ENCODE measurements around the gene SPN. TPM values are rescaled to one million over a fixed set of nuclear protein-coding genes. Genes with fewer than 3 reads are reported as not detected.
"Not testable (repeated sequence)": the region's sequence is repeated elsewhere in the genome, so short reads cannot be mapped to it uniquely, and the experiment has no call there.

Gene SPN
- total RNA-seq, 4 donors from 2014 or later: 1.2 to 2.3 (median 2.0) TPM; not detected in 1

DNA sequence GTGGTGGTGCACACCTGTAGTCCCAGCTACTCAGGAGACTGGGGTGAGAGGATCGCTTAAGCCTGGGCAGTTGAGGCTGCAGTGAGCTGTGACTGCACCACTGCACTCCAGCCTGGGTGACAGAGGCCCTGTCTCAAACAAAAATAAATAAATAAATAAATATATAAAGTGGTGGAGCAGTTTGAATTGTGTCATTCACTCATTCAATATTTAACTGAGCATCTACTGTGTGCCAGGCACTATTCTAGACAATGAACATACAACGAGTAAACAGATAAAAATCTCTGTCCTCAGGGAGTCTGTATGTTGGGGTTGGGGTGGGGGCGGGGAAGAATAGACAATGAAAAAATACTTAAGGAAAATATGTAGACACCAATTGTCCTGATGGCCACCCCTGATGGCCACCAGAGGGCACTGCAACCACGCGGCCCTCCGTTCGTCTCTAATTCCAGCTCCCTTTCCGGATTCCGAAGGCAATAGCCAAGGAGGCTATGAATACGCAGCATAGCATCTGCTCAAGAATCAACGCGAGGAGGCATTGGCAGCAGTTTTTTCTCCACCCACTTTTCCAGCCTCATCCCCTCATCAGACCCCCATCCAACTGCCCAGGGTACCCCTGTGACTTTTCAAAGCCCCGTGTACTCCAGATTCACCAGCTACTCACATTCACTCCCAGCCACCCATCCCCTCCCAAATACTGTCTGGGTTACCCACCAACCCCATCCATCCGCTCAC, 37.4 kb downstream of the SPN start:
- 8 to 14% methylated on average over 9 to 10 of the region's 14 CpGs for WGBS, 2 donors (ENCODE audit: low coverage in 1 of 2)
- peak; percentile 90 for ATAC-seq
- H3K4me3 ChIP-seq: no peak overlapping the region
- no peaks in the 10 kb centered on the region for H3K9me3 ChIP-seq
- H3K27me3 ChIP-seq: no peaks in the 10 kb centered on the region
- H3K4me1 ChIP-seq: peaks cover 0 to 5% (median 0%) of the 10 kb centered on the region in 3 donors
- TF ChIP-seq POLR2A (IDR thresholded peaks at IDR 0.05): no peak
- TF ChIP-seq, protein P1, sequence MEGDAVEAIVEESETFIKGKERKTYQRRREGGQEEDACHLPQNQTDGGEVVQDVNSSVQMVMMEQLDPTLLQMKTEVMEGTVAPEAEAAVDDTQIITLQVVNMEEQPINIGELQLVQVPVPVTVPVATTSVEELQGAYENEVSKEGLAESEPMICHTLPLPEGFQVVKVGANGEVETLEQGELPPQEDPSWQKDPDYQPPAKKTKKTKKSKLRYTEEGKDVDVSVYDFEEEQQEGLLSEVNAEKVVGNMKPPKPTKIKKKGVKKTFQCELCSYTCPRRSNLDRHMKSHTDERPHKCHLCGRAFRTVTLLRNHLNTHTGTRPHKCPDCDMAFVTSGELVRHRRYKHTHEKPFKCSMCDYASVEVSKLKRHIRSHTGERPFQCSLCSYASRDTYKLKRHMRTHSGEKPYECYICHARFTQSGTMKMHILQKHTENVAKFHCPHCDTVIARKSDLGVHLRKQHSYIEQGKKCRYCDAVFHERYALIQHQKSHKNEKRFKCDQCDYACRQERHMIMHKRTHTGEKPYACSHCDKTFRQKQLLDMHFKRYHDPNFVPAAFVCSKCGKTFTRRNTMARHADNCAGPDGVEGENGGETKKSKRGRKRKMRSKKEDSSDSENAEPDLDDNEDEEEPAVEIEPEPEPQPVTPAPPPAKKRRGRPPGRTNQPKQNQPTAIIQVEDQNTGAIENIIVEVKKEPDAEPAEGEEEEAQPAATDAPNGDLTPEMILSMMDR (IDR thresholded peaks at IDR 0.05): peak; percentile 85 to 95 (median 91)
- H3K36me3 ChIP-seq: no peaks in the 10 kb centered on the region
- no peak overlapping the region for H3K27ac ChIP-seq

DNA sequence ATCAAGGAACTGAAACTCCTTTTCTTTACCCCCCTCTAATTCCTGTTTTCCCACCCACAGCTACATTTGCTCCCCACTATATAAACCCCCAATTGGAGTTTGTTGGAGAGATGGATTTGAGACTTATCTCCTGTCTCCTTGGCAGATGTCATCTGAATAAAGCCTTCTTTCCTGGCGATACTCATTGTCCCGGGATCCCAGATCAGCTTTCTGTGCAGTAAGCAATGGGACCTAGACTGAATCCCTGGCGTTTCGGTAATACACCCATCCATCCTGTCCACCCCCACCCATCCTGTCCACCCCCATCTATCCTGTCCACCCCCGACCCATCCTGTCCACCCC, 38.1 kb downstream of the SPN start:
- no peak for ATAC-seq

DNA sequence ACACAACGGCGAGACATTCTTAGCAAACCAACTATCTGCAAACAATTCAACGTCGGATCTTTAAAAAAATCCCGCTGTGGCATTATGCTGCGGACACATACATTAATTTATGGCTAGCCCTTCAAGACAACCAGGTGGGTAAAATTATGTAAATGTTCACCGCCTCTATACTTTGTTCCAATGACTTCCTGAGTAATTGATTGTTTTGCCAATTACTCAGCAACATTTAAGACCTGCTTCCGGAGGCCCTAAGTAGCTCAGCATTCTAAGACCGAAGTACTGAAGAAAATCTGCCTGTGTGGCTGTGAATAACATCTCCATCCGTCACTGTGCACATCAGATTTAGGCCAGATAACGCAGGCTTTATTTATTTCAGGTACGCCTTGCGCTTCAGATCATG, 39.2 kb downstream of the SPN start:
- no peak overlapping the region for H3K4me3 ChIP-seq
- H3K36me3 ChIP-seq: no peaks in the 10 kb centered on the region
- ATAC-seq: no peak
- H3K9me3 ChIP-seq: no peaks in the 10 kb centered on the region
- no peak overlapping the region for H3K27ac ChIP-seq
- WGBS, 2 donors (ENCODE audit: low coverage in 1 of 2): 72 to 81% methylated on average over 13 of the region's 13 CpGs
- no peaks in the 10 kb centered on the region for H3K27me3 ChIP-seq
- H3K4me1 ChIP-seq: peaks cover 0 to 5% (median 0%) of the 10 kb centered on the region in 3 donors
- TF ChIP-seq, protein P1 (IDR thresholded peaks at IDR 0.05): no peak
- TF ChIP-seq EP300 (IDR thresholded peaks at IDR 0.05) (no peak), POLR2A (IDR thresholded peaks at IDR 0.05) (no peak), POLR2AphosphoS5 (IDR thresholded peaks at IDR 0.05) (no peak)

More for the DNA sequence above, 38.1 kb downstream of the SPN start:
- H3K27ac ChIP-seq: no peak overlapping the region
- H3K9me3 ChIP-seq: no peaks in the 10 kb centered on the region
- no peak overlapping the region for H3K4me3 ChIP-seq
- peaks cover 0 to 5% (median 0%) of the 10 kb centered on the region in 3 donors for H3K4me1 ChIP-seq
- no peak for TF ChIP-seq POLR2A (IDR thresholded peaks at IDR 0.05)
- no peak for TF ChIP-seq EP300 (IDR thresholded peaks at IDR 0.05)
- TF ChIP-seq, protein P1 (IDR thresholded peaks at IDR 0.05): no peak
- TF ChIP-seq POLR2AphosphoS5 (IDR thresholded peaks at IDR 0.05): no peak
- no peaks in the 10 kb centered on the region for H3K27me3 ChIP-seq
- H3K36me3 ChIP-seq: no peaks in the 10 kb centered on the region
- WGBS, 2 donors (ENCODE audit: low coverage in 1 of 2): 62 to 75% methylated on average over 4 to 5 of the region's 5 CpGs

DNA sequence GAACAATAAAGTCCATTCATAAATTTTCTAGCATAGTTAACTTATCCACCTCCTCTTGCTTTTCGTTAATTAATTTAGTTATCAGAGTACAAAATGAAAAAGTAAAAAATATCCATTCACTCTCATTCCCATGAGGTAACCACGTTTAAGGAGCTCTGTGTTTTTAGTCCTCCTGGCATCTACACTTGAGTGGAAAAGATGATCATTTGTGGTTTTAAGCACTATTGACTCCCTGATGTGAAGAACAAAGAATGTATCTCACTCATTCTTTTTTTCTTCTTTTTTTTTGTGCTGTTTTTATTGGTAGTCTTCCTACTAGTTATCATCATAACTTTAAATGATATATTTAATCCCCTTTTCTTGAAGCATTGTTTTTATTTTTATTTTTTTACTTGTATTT, 42.0 kb downstream of the SPN start:
- Histone ChIP-seq H3K9me3 (no peaks in the 10 kb centered on the region), H3K36me3 (no peaks in the 10 kb centered on the region), H3K4me1 (peaks cover 0 to 5% (median 0%) of the 10 kb centered on the region in 3 donors), H3K27ac (no peak overlapping the region), H3K4me3 (no peak overlapping the region), H3K27me3 (no peaks in the 10 kb centered on the region)
- ATAC-seq: no peak
- WGBS, 2 donors (ENCODE audit: low coverage in 1 of 2): 54 to 59% methylated on average over 2 of the region's 2 CpGs
- no peak for TF ChIP-seq EP300 (IDR thresholded peaks at IDR 0.05)
- no peak for TF ChIP-seq POLR2A (IDR thresholded peaks at IDR 0.05)
- TF ChIP-seq, protein P1 (IDR thresholded peaks at IDR 0.05): no peak
- no peak for TF ChIP-seq POLR2AphosphoS5 (IDR thresholded peaks at IDR 0.05)

DNA sequence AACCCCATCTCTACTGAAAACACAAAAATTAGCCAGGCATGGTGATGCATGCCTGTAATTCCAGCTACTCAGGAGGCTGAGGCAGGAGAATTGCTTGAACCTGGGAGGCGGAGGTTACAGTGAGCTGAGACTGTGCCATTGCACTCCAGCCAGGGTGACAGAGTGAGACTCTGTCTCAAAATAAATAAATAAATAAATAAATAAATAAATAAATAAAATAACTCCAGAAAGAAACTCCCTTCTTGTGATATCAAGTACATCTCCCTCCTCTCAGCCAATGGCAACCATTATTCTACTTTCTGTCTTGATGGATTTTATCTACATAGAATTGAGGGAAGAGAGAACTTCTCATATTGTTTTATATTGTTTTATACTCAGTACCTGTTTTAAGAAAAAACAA, 44.1 kb downstream of the SPN start:
- H3K36me3 ChIP-seq, H3K4me3 ChIP-seq, H3K9me3 ChIP-seq, ATAC-seq, H3K27me3 ChIP-seq, H3K27ac ChIP-seq, H3K4me1 ChIP-seq: not testable (repeated sequence)
- 100% methylated on average over 1 of the region's 1 CpG for WGBS, 2 donors (ENCODE audit: low coverage in 1 of 2)
